SK-N-SH (cell line): ENCODE data around the gene EEIG1. TPM values are rescaled to one million over a fixed set of nuclear protein-coding genes. Genes with fewer than 3 reads are reported as not detected.

Experiments used
- CTCF ChIA-PET: fragments of 300-600, 350-600 bp; formaldehyde crosslinking; extraction: SDS; loops from one replicate; lab custom pipeline; 2021; lab: Yijun Ruan, JAX
- POLR2A ChIA-PET: fragments of 350-600 bp; sonication (Branson Sonifier 250); formaldehyde crosslinking; extraction: SDS; loops from one replicate; lab custom pipeline; 2020; ENCODE audit warnings: antibody characterized with exemption, inconsistent platforms; lab: Yijun Ruan, JAX
- DNase-seq: peaks from one replicate; pipeline ENCODE4 v3.0.0; 2012
- H2AFZ ChIP-seq: fragments of 200-600 bp; sonication (generic); 2 replicates; pipeline ENCODE4 v1.8.1; 2016; ENCODE audit warnings: antibody characterized with exemption, mild to moderate bottlenecking, low read depth
- H3F3A ChIP-seq: fragments of 200-600 bp; sonication (generic); replicated peaks from 2 replicates; pipeline ENCODE3; 2016; ENCODE audit warnings: antibody characterized with exemption, mild to moderate bottlenecking; ENCODE audit not compliant: insufficient read depth
- H3K27ac ChIP-seq, 2 experiments: fragments of 200-500 bp in 1 of 2; fragments of 200-600 bp in 1 of 2; sonication (Bioruptor generic) in 1 of 2; sonication (generic), shearing (Covaris generic) in 1 of 2; 2 replicates each; pipeline versions ENCODE4 v1.5.1 to v1.6.1; 2014 to 2016; ENCODE audit warnings: low read depth in 2 of 2, inconsistent platforms in 1 of 2, low read length in 1 of 2, mild to moderate bottlenecking in 1 of 2, mixed read lengths in 1 of 2
- H3K27me3 ChIP-seq: fragments of 200-600 bp; sonication (generic), shearing (Covaris generic); 2 replicates; pipeline ENCODE4 v1.6.1; 2016; ENCODE audit warnings: mixed run types; ENCODE audit not compliant: insufficient read depth
- H3K36me3 ChIP-seq, 2 experiments: fragments of 200-500 bp in 1 of 2; fragments of 200-600 bp in 1 of 2; sonication (Bioruptor generic) in 1 of 2; sonication (generic) in 1 of 2; replicated peaks in 1 of 2; 2 replicates each; pipeline versions ENCODE3 to v1.5.1; 2014 to 2016; ENCODE audit warnings: low read length in 1 of 2, mild to moderate bottlenecking in 1 of 2; ENCODE audit not compliant: insufficient read depth in 2 of 2, control insufficient read depth in 1 of 2
- H3K4me1 ChIP-seq, 2 experiments: fragments of 200-500 bp in 1 of 2; fragments of 200-600 bp in 1 of 2; sonication (Bioruptor generic) in 1 of 2; sonication (generic), shearing (Covaris generic) in 1 of 2; 2 replicates each; pipeline versions ENCODE4 v1.5.1 to v1.6.1; 2014 to 2016; ENCODE audit warnings: low read depth in 1 of 2, low read length in 1 of 2, mixed run types in 1 of 2; ENCODE audit not compliant: insufficient read depth in 2 of 2, control insufficient read depth in 1 of 2
- H3K4me2 ChIP-seq: fragments of 200-600 bp; sonication (generic), shearing (Covaris generic); 2 replicates; pipeline ENCODE4 v1.6.1; 2017; ENCODE audit warnings: mixed run types
- H3K4me3 ChIP-seq, 2 experiments: fragments of 200-500 bp in 1 of 2; fragments of 200-600 bp in 1 of 2; sonication (Bioruptor generic) in 1 of 2; sonication (generic), shearing (Covaris generic) in 1 of 2; 2 replicates each; pipeline versions ENCODE4 v1.5.1 to v1.8.1; 2014 to 2016; ENCODE audit warnings: low read depth in 2 of 2, inconsistent platforms in 1 of 2, low read length in 1 of 2, mild to moderate bottlenecking in 1 of 2, mixed read lengths in 1 of 2, moderate library complexity in 1 of 2
- H3K79me2 ChIP-seq: fragments of 200-600 bp; sonication (generic); 2 replicates; pipeline ENCODE4 v1.8.1; 2017; ENCODE audit warnings: mild to moderate bottlenecking; ENCODE audit not compliant: insufficient read depth
- H3K9ac ChIP-seq: fragments of 200-600 bp; sonication (generic); 2 replicates; pipeline ENCODE4 v1.6.1; 2017; ENCODE audit warnings: mixed run types
- H3K9me2 ChIP-seq: fragments of 200-600 bp; sonication (generic); 2 replicates; pipeline ENCODE4 v1.6.1; 2017; ENCODE audit warnings: mixed run types
- H3K9me3 ChIP-seq: fragments of 200-600 bp; sonication (generic); 2 replicates; pipeline ENCODE4 v1.6.1; 2017; ENCODE audit warnings: mixed run types, mild to moderate bottlenecking, moderate library complexity
- H4K20me1 ChIP-seq: fragments of 200-600 bp; sonication (generic); 2 replicates; pipeline ENCODE4 v1.6.1; 2017; ENCODE audit warnings: mild to moderate bottlenecking, mixed run types; ENCODE audit not compliant: insufficient read depth
- CTCF ChIP-seq: fragments of 200-600 bp; sonication (generic); IDR thresholded peaks from 2 replicates; pipeline ENCODE4 v1.6.1; 2017; ENCODE audit warnings: antibody characterized with exemption, mild to moderate bottlenecking, moderate library complexity
- ELF1 ChIP-seq: IDR thresholded peaks from 2 replicates; pipeline ENCODE4 v1.4.0; 2012
- EP300 ChIP-seq, 2 experiments: IDR thresholded peaks; 2 replicates each; pipeline versions ENCODE4 v1.4.0 to v1.6.1; 2012; ENCODE audit warnings: borderline replicate concordance in 1 of 2, low read depth in 1 of 2, low read length in 1 of 2
- EZH2phosphoT487 ChIP-seq: fragments of 200-600 bp; sonication (generic); IDR thresholded peaks from 2 replicates; pipeline ENCODE4 v1.6.1; 2017; ENCODE audit warnings: low read depth, mixed run types, mild to moderate bottlenecking, antibody characterized with exemption, moderate library complexity, borderline replicate concordance
- FOXM1 ChIP-seq: IDR thresholded peaks from 2 replicates; pipeline ENCODE4 v1.4.0; 2012; ENCODE audit warnings: low read depth, mild to moderate bottlenecking
- IRF3 ChIP-seq: fragments of 150-350 bp; IDR thresholded peaks from 2 replicates; pipeline ENCODE4 v1.6.1; 2016; ENCODE audit warnings: mild to moderate bottlenecking, low read depth, low read length
- MEF2A ChIP-seq: IDR thresholded peaks from 2 replicates; pipeline ENCODE4 v1.4.0; 2012; ENCODE audit warnings: low read depth, borderline replicate concordance
- MXI1 ChIP-seq: IDR thresholded peaks from 2 replicates; pipeline ENCODE4 v1.6.1; 2012; ENCODE audit warnings: mild to moderate bottlenecking, low read depth, low read length, improper control_type of control experiment
- NFIC ChIP-seq: IDR thresholded peaks from 2 replicates; pipeline ENCODE4 v1.4.0; 2012; ENCODE audit warnings: borderline replicate concordance
- POLR2AphosphoS5 ChIP-seq: IDR thresholded peaks from 2 replicates; pipeline ENCODE4 v1.6.1; 2012; ENCODE audit warnings: low read depth, low read length
- RAD21 ChIP-seq: IDR thresholded peaks from 2 replicates; pipeline ENCODE4 v1.6.1; 2012; ENCODE audit warnings: mild to moderate bottlenecking, low read length
- REST ChIP-seq: IDR thresholded peaks from 2 replicates; pipeline ENCODE4 v1.6.1; 2012; ENCODE audit warnings: mild to moderate bottlenecking, low read depth, low read length, moderate library complexity
- RFX5 ChIP-seq: IDR thresholded peaks from 2 replicates; pipeline ENCODE4 v1.6.1; 2012; ENCODE audit warnings: mild to moderate bottlenecking, improper control_type of control experiment, low read length
- SMC3 ChIP-seq: IDR thresholded peaks from 2 replicates; pipeline ENCODE4 v1.6.1; 2012; ENCODE audit warnings: low read depth, low read length, improper control_type of control experiment
- TEAD4 ChIP-seq: IDR thresholded peaks from 2 replicates; pipeline ENCODE4 v1.4.0; 2012; ENCODE audit warnings: mild to moderate bottlenecking, borderline replicate concordance; ENCODE audit not compliant: insufficient read depth
- USF2 ChIP-seq: fragments of 150-350 bp; IDR thresholded peaks from 2 replicates; pipeline ENCODE4 v1.6.1; 2017; ENCODE audit warnings: antibody characterized with exemption, low read length, low read depth, borderline replicate concordance
- WGBS: methylation state at CpG from one replicate; pipeline ENCODE4 v1.1.6; 2017; ENCODE audit warnings: low lambda C conversion rate; 5-methylcytosine and 5-hydroxymethylcytosine counted together
- polyA plus RNA-seq, 3 experiments: library from polyadenylated mRNA; depleted of rRNA; stranded (reverse); fragments of >200 nt; gene quantifications; 2 replicates each; pipeline ENCODE4 v1.2.3, GENCODE V29; 2012

The EEIG1 gene
- polyA plus RNA-seq, 1 of the 3 experiments (the other 2 are of a cell fraction), result 26.2 TPM

- no peak overlapping the region for H2AFZ ChIP-seq
- no peaks in the 10 kb centered on the region for H4K20me1 ChIP-seq
- H3F3A ChIP-seq, result peaks cover 8% of the 10 kb centered on the region
- H3K9me2 ChIP-seq, result no peaks in the 10 kb centered on the region
- ChIA-PET CTCF (interaction anchor here (0.6 to 1.5 kb wide), 4 partner anchors 29 to 118 kb away, joined by 3 to 8 read pairs (median 4); no protein-coding TSS in a partner anchor), POLR2A (no interaction called here)
- H3K4me3 ChIP-seq, result no peak overlapping the region
- H3K9ac ChIP-seq, result no peak overlapping the region
- no peak overlapping the region for H3K27ac ChIP-seq
- DNase-seq, result no peak
- peaks cover 9 to 24% of the 10 kb centered on the region in 2 experiments; a peak in 3 of 4 replicates for H3K4me1 ChIP-seq
- TF ChIP-seq EP300 (IDR thresholded peaks at IDR 0.05; ENCODE audit: borderline replicate concordance in 1 of 2, low read depth in 1 of 2, low read length in 1 of 2) (no peak), MXI1 (no peak), EZH2phosphoT487 (no peak), NFIC (no peak), MEF2A (no peak), RAD21 (no peak), ELF1 (no peak), IRF3 (no peak), CTCF (no peak), RFX5 (no peak), POLR2AphosphoS5 (no peak), SMC3 (no peak), FOXM1 (no peak), REST (no peak), USF2 (no peak), TEAD4 (no peak)
- no peaks in the 10 kb centered on the region for H3K79me2 ChIP-seq
- H3K36me3 ChIP-seq, result no peaks in the 10 kb centered on the region
- WGBS, result 76% methylated on average over 2 of the region's 2 CpGs
- H3K27me3 ChIP-seq, result no peaks in the 10 kb centered on the region
- no peaks in the 10 kb centered on the region for H3K9me3 ChIP-seq
- H3K4me2 ChIP-seq, result no peak overlapping the region
Observed at GRCh38 chr9:127999461-127999860, 18.7 kb upstream of the EEIG1 start.
